ENCODE results near the gene C19orf85.
"Not testable (repeated sequence)": the region's sequence is repeated elsewhere in the genome, so short reads cannot be mapped to it uniquely, and the experiment has no call there.

The C19orf85 gene

GRCh38 chr19:55464662-55465054, at the start of gene C19orf85:
Gene C19orf85 (minus strand): TSS chr19:55464751. CDS start chr19:55464554, 197 bp downstream.
- no peak for DNase-seq

GRCh38 chr19:55508120-55508519, 43.6 kb upstream of the C19orf85 start:
- no peak for DNase-seq

- no peak for DNase-seq
Measured at GRCh38 chr19:55504981-55505380, 40.4 kb upstream of the C19orf85 start.

GRCh38 chr19:55504252-55504603, 39.7 kb upstream of the C19orf85 start:
- DNase-seq, result no peak

- peak; percentile 90 for DNase-seq
Measured at GRCh38 chr19:55503502-55504251, 39.1 kb upstream of the C19orf85 start.

GRCh38 chr19:55503157-55503501, 38.6 kb upstream of the C19orf85 start:
- DNase-seq, result no peak

- DNase-seq, result no peak
Measured at GRCh38 chr19:55502197-55502952, 37.8 kb upstream of the C19orf85 start.

GRCh38 chr19:55500368-55500952, 35.9 kb upstream of the C19orf85 start:
- no peak for DNase-seq

GRCh38 chr19:55498246-55498840, 33.8 kb upstream of the C19orf85 start:
- no peak for DNase-seq

- no peak for DNase-seq
Measured at GRCh38 chr19:55497763-55498162, 33.2 kb upstream of the C19orf85 start.

- DNase-seq, result not testable (repeated sequence)
Measured at GRCh38 chr19:55496820-55497219, 32.3 kb upstream of the C19orf85 start.

GRCh38 chr19:55495646-55496349, 31.2 kb upstream of the C19orf85 start:
- DNase-seq, result no peak

GRCh38 chr19:55494172-55494761, 29.7 kb upstream of the C19orf85 start:
- DNase-seq, result no peak

GRCh38 chr19:55493645-55494171, 29.2 kb upstream of the C19orf85 start:
- no peak for DNase-seq

GRCh38 chr19:55493052-55493644, 28.6 kb upstream of the C19orf85 start:
- DNase-seq, result no peak

GRCh38 chr19:55492362-55492944, 27.9 kb upstream of the C19orf85 start:
- no peak for DNase-seq

GRCh38 chr19:55491546-55492360, 27.2 kb upstream of the C19orf85 start:
- no peak for DNase-seq

GRCh38 chr19:55490478-55491432, 26.2 kb upstream of the C19orf85 start:
- DNase-seq, result no peak

- no peak for DNase-seq
Measured at GRCh38 chr19:55489711-55490477, 25.3 kb upstream of the C19orf85 start.
